ENCODE data around the gene SHLD1.

Gene SHLD1

GRCh38 chr20:5827098-5827853 lies 77.1 kb downstream of the SHLD1 start:
- no peak for DNase-seq

GRCh38 chr20:5827861-5828260 lies 77.7 kb downstream of the SHLD1 start:
- no peak for DNase-seq

GRCh38 chr20:5829241-5829809 lies 79.1 kb downstream of the SHLD1 start:
- DNase-seq: no peak

- no peak for DNase-seq
Observed at GRCh38 chr20:5831539-5832237, 81.5 kb downstream of the SHLD1 start.

GRCh38 chr20:5833309-5833941 lies 83.2 kb downstream of the SHLD1 start:
- DNase-seq: no peak

GRCh38 chr20:5834436-5835005 lies 84.3 kb downstream of the SHLD1 start:
- no peak for DNase-seq

- no peak for DNase-seq
Observed at GRCh38 chr20:5835321-5835821, 85.2 kb downstream of the SHLD1 start.

- no peak for DNase-seq
Observed at GRCh38 chr20:5835871-5836270, 85.7 kb downstream of the SHLD1 start.

- no peak for DNase-seq
Observed at GRCh38 chr20:5836569-5836968, 86.4 kb downstream of the SHLD1 start.

- DNase-seq: no peak
Observed at GRCh38 chr20:5840411-5841002, 90.3 kb downstream of the SHLD1 start.

- DNase-seq: no peak
Observed at GRCh38 chr20:5841522-5841921, 91.3 kb downstream of the SHLD1 start.

GRCh38 chr20:5842465-5842864 lies 92.3 kb downstream of the SHLD1 start:
- no peak for DNase-seq

GRCh38 chr20:5843054-5843592 lies 92.9 kb downstream of the SHLD1 start:
- no peak for DNase-seq

GRCh38 chr20:5844063-5844681 lies 94.0 kb downstream of the SHLD1 start:
- DNase-seq: peak; percentile 32

- no peak for DNase-seq
Observed at GRCh38 chr20:5845681-5846615, 95.7 kb downstream of the SHLD1 start.

GRCh38 chr20:5848711-5849505 lies 98.7 kb downstream of the SHLD1 start:
- DNase-seq: no peak

GRCh38 chr20:5855939-5856338 lies 105.7 kb downstream of the SHLD1 start:
- DNase-seq: no peak

- DNase-seq: no peak
Observed at GRCh38 chr20:5859608-5860007, 109.4 kb downstream of the SHLD1 start.

GRCh38 chr20:5862703-5863039 lies 112.5 kb downstream of the SHLD1 start:
- no peak for DNase-seq

Data from NCI-H2107 (cell line).